ENCODE measurements around the gene BCL11B.

- TF ChIP-seq CTCF (IDR thresholded peaks at IDR 0.05): no peak
- no peak for TF ChIP-seq EP300 (IDR thresholded peaks at IDR 0.05)
Measured at GRCh38 chr14:99166506-99166905, 105.5 kb downstream of the BCL11B start.

All from tibial nerve (tissue), 4 donors.